ENCODE data around the gene C6.

DNA sequence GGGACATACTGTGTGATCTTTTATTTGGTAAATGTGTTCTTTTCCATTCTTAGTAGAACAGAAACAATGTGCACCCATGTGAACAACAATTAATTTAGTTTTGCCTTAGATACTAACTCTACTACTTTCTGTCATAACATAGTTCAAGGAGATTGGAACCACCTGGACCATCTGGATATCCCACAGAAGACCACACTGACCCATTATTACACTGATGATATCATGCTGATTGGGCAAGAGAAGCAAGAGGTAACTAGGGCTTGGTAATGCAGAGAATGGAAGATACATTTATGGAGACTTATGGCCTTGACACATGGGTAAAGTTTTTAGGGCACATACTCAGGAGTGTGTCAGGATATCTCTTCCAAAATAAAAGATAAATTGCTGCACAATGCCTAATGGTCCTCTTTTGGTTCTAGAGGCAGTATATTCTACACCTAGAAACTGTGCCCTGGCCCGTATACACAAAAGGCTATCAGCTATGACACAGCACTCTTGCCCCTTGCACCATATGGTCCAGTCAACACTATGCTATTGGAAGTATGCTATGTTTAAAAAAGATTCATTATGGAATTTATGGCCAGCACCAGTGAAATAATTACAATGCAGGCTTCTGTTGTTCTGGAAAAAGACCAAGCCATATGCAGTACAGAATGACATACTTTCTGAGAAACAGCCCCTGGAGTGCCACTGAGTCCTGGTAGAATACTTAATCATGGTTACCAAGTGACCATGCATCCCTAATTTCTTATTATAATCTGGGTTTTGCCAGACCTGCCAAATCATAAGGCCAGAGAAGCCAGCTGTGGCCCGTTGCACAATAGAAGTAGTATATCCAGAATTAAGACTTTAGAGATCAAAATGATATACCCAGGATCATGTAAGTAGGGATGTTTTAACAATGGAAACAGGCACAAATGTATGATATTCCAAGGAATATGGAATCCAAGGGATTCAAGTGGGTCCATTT is 100.6 kb downstream of the C6 start:
- TF ChIP-seq, protein P1, sequence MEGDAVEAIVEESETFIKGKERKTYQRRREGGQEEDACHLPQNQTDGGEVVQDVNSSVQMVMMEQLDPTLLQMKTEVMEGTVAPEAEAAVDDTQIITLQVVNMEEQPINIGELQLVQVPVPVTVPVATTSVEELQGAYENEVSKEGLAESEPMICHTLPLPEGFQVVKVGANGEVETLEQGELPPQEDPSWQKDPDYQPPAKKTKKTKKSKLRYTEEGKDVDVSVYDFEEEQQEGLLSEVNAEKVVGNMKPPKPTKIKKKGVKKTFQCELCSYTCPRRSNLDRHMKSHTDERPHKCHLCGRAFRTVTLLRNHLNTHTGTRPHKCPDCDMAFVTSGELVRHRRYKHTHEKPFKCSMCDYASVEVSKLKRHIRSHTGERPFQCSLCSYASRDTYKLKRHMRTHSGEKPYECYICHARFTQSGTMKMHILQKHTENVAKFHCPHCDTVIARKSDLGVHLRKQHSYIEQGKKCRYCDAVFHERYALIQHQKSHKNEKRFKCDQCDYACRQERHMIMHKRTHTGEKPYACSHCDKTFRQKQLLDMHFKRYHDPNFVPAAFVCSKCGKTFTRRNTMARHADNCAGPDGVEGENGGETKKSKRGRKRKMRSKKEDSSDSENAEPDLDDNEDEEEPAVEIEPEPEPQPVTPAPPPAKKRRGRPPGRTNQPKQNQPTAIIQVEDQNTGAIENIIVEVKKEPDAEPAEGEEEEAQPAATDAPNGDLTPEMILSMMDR (conservative IDR thresholded peaks at IDR 0.05), result no peak
- no peak for TF ChIP-seq EZH2 (IDR thresholded peaks at IDR 0.05; ENCODE audit: low read depth)
